Keratinocyte (primary cell): ENCODE data around the gene ZNF397. TPM values are rescaled to one million over a fixed set of nuclear protein-coding genes. Genes with fewer than 3 reads are reported as not detected.

Source experiments
- DNase-seq: peaks from one replicate; pipeline ENCODE4 v3.0.0-alpha.2; 2011; ENCODE audit warnings: low read depth, missing footprints, low spot score
- FAIRE-seq: peaks from 2 replicates; lab custom pipeline; 2011; peaks lifted over from hg19 to GRCh38; lab: Jason Lieb, UNC
- H2AFZ ChIP-seq: 2 replicates; pipeline ENCODE4 v1.6.0; 2012; ENCODE audit warnings: low read length, control low read depth, inconsistent platforms; ENCODE audit not compliant: control insufficient read depth
- H3K27ac ChIP-seq: 2 replicates; pipeline ENCODE4 v1.5.1; 2011; ENCODE audit warnings: low read length; ENCODE audit not compliant: control insufficient read depth, insufficient read depth
- H3K27me3 ChIP-seq: 3 replicates; pipeline ENCODE4 v1.6.0; 2011; ENCODE audit warnings: low read length; ENCODE audit not compliant: control insufficient read depth, insufficient read depth; ENCODE audit errors: extremely low read depth
- H3K36me3 ChIP-seq, 2 experiments: 2 replicates in 1 of 2; 3 replicates in 1 of 2; pipeline ENCODE4 v1.5.1; 2011; ENCODE audit warnings: low read length in 2 of 2, mild to moderate bottlenecking in 1 of 2; ENCODE audit not compliant: control insufficient read depth in 2 of 2, insufficient read depth in 2 of 2; ENCODE audit errors: extremely low read depth in 1 of 2
- H3K4me1 ChIP-seq: 3 replicates; pipeline ENCODE4 v1.5.1; 2011; ENCODE audit warnings: low read length; ENCODE audit not compliant: control insufficient read depth, insufficient read depth; ENCODE audit errors: extremely low read depth
- H3K4me2 ChIP-seq: 3 replicates; pipeline ENCODE4 v1.6.0; 2011; ENCODE audit warnings: low read depth, low read length; ENCODE audit not compliant: control insufficient read depth, insufficient read depth; ENCODE audit errors: extremely low read depth
- H3K4me3 ChIP-seq, 3 experiments: fragments of 200-600 bp in 1 of 3; sonication (generic) in 1 of 3; 2 replicates in 2 of 3; 3 replicates in 1 of 3; pipeline ENCODE4 v1.5.1; 2011 to 2016; ENCODE audit warnings: low read length in 3 of 3, mild to moderate bottlenecking in 3 of 3, control low read depth in 2 of 3, inconsistent platforms in 1 of 3, low read depth in 1 of 3, mixed read lengths in 1 of 3, mixed run types in 1 of 3, moderate library complexity in 1 of 3; ENCODE audit not compliant: control insufficient read depth in 2 of 3, insufficient read depth in 2 of 3; ENCODE audit errors: extremely low read depth in 1 of 3
- H3K79me2 ChIP-seq: 2 replicates; pipeline ENCODE4 v1.6.0; 2012; ENCODE audit warnings: low read length; ENCODE audit not compliant: control insufficient read depth, insufficient read depth
- H3K9ac ChIP-seq: 3 replicates; pipeline ENCODE4 v1.6.0; 2011; ENCODE audit warnings: low read length; ENCODE audit not compliant: control insufficient read depth, insufficient read depth; ENCODE audit errors: extremely low read depth
- H3K9me1 ChIP-seq: 3 replicates; pipeline ENCODE4 v1.6.0; 2011; ENCODE audit warnings: low read length; ENCODE audit not compliant: control insufficient read depth, insufficient read depth; ENCODE audit errors: extremely low read depth
- H3K9me3 ChIP-seq: 2 replicates; pipeline ENCODE4 v1.5.1; 2012; ENCODE audit warnings: low read depth, low read length; ENCODE audit not compliant: control insufficient read depth
- H4K20me1 ChIP-seq: 3 replicates; pipeline ENCODE4 v1.6.0; 2011; ENCODE audit warnings: low read length; ENCODE audit not compliant: control insufficient read depth, insufficient read depth; ENCODE audit errors: extremely low read depth
- EZH2 ChIP-seq: IDR thresholded peaks from one replicate; pipeline ENCODE4 v1.6.1; 2012; ENCODE audit warnings: inconsistent platforms, mild to moderate bottlenecking, low read length, moderate library complexity
- dilution Hi-C: fragments of 300-500 bp; cut with MboI; formaldehyde crosslinking; loops from one replicate; pipeline ENCODE4 v1.7.0; 2020; ENCODE audit warnings: low sequenced_read_pairs; ENCODE audit not compliant: extremely low pct_ligation_motif_present
- polyA plus RNA-seq, 5 experiments: library from polyadenylated mRNA; depleted of rRNA in 3 of 5; stranded (reverse) in 3 of 5; stranded (forward) in 1 of 5; unstranded in 1 of 5; fragments of >200 nt; gene quantifications; 1 replicate in 1 of 5; 2 replicates in 3 of 5; 3 replicates in 1 of 5; pipeline versions ENCODE4 v1.2.1 to v1.2.3, GENCODE V29; 2011 to 2012; ENCODE audit warnings: missing spikeins in 2 of 5, low read depth in 1 of 5, low replicate concordance in 1 of 5
- TF ChIP-seq, protein P1 (sequence below), 3 experiments: IDR thresholded peaks in 1 of 3; conservative IDR thresholded peaks in 1 of 3; optimal IDR thresholded peaks in 1 of 3; 2 replicates in 2 of 3; 3 replicates in 1 of 3; pipeline versions ENCODE3 to v1.5.1; 2011; ENCODE audit warnings: low read length in 3 of 3, mild to moderate bottlenecking in 3 of 3, moderate library complexity in 2 of 3, control low read depth in 1 of 3, inconsistent platforms in 1 of 3; ENCODE audit not compliant: insufficient read depth in 2 of 3; ENCODE audit errors: extremely low read depth in 1 of 3

The ZNF397 gene
- polyA plus RNA-seq, 1 donor (not counting 4 experiments of a cell fraction or from before 2014, with no cell fraction given), result 8.7 TPM

DNA sequence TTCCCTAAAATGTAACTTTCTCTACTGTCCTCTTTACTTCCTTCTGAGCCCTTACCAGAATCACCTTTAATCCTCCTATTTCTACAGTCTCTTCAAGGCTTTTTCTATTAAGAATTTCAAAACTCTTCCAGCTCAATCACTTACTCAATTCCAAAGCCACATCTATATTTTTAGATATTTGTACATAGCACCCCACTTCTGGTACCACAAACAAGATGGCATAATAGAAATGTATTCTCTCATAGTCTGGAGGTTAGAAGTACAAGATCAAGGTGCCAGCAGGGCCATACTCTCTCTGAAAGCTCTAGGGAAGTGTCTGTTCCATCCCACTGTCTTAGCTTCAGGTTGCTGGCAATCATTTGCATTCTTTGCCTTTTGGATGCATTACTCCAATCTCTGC is 38.1 kb downstream of the ZNF397 start:
- no peak for FAIRE-seq
- no peak for DNase-seq
- peaks cover 2% of the 10 kb centered on the region for H3K9me3 ChIP-seq
- H3K9me1 ChIP-seq, result no peaks in the 10 kb centered on the region
- TF ChIP-seq EZH2, result no peak
- TF ChIP-seq, protein P1, sequence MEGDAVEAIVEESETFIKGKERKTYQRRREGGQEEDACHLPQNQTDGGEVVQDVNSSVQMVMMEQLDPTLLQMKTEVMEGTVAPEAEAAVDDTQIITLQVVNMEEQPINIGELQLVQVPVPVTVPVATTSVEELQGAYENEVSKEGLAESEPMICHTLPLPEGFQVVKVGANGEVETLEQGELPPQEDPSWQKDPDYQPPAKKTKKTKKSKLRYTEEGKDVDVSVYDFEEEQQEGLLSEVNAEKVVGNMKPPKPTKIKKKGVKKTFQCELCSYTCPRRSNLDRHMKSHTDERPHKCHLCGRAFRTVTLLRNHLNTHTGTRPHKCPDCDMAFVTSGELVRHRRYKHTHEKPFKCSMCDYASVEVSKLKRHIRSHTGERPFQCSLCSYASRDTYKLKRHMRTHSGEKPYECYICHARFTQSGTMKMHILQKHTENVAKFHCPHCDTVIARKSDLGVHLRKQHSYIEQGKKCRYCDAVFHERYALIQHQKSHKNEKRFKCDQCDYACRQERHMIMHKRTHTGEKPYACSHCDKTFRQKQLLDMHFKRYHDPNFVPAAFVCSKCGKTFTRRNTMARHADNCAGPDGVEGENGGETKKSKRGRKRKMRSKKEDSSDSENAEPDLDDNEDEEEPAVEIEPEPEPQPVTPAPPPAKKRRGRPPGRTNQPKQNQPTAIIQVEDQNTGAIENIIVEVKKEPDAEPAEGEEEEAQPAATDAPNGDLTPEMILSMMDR (optimal IDR thresholded peaks at IDR 0.05 in 1 of 3, IDR thresholded peaks at IDR 0.05 in 1 of 3, conservative IDR thresholded peaks at IDR 0.05 in 1 of 3; ENCODE audit: extremely low read depth in 1 of 3, insufficient read depth in 2 of 3, low read length in 3 of 3), result no peak
- no peaks in the 10 kb centered on the region for H4K20me1 ChIP-seq
- no peak overlapping the region for H3K4me3 ChIP-seq
- dilution Hi-C loops, result no loop called here
- no peak overlapping the region for H2AFZ ChIP-seq
- no peak overlapping the region for H3K9ac ChIP-seq
- H3K4me2 ChIP-seq, result no peak overlapping the region
- no peak overlapping the region for H3K27ac ChIP-seq
- H3K36me3 ChIP-seq, result no peaks in the 10 kb centered on the region
- peaks cover 9% of the 10 kb centered on the region for H3K79me2 ChIP-seq
- no peaks in the 10 kb centered on the region for H3K27me3 ChIP-seq
- H3K4me1 ChIP-seq, result peaks cover 9% of the 10 kb centered on the region

DNA sequence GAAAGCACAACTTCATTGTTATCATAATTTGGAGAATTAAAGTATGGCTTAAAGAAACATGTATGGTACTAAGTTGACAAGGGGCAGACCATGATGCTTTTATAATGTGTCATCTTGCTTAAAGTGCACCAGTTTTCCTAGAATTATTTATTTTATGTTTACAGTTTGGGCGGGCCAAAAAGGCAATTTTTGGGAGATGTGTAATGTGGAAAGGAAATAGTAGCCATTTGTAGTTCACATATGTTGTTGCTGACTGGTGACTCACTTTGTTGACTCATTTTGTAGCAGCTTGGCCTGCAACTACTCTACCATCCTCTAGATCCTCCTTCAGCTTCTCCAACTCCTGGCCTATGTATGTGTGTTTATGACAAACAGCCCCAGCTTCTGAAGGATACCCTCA is 41.5 kb downstream of the ZNF397 start:
- FAIRE-seq (peak; percentile 73), DNase-seq (peak; percentile 38)
- dilution Hi-C loops, result no loop called here

More for the DNA sequence above, 41.5 kb downstream of the ZNF397 start:
- Histone ChIP-seq H3K27me3 (no peaks in the 10 kb centered on the region), H3K79me2 (peaks cover 31% of the 10 kb centered on the region), H3K9me3 (peaks cover 9% of the 10 kb centered on the region), H3K4me2 (peak overlapping the region; percentile 22), H3K36me3 (peaks cover 0 to 4% of the 10 kb centered on the region in 2 experiments), H2AFZ (no peak overlapping the region), H3K27ac (no peak overlapping the region), H3K9ac (no peak overlapping the region), H3K4me1 (peaks cover 9% of the 10 kb centered on the region), H3K4me3 (no peak overlapping the region), H3K9me1 (no peaks in the 10 kb centered on the region), H4K20me1 (no peaks in the 10 kb centered on the region)
- TF ChIP-seq EZH2, result no peak
- TF ChIP-seq, protein P1 (optimal IDR thresholded peaks at IDR 0.05 in 1 of 3, IDR thresholded peaks at IDR 0.05 in 1 of 3, conservative IDR thresholded peaks at IDR 0.05 in 1 of 3; ENCODE audit: extremely low read depth in 1 of 3, insufficient read depth in 2 of 3, low read length in 3 of 3), result no peak
